Measurements from ENCODE around the gene PKIG.

- no peak for TF ChIP-seq CTCF (IDR thresholded peaks at IDR 0.05; ENCODE audit: insufficient read depth, low read length, poor library complexity, severe bottlenecking)
- TF ChIP-seq EZH2phosphoT487 (conservative IDR thresholded peaks at IDR 0.05; ENCODE audit: low read length) = no peak
Observed at GRCh38 chr20:44610313-44610962, 28.1 kb downstream of the PKIG start.
